Testis (tissue), 2 donors: ENCODE results near the gene GRK3.
"Not testable (repeated sequence)": the region's sequence is repeated elsewhere in the genome, so short reads cannot be mapped to it uniquely, and the experiment has no call there.

Experiments
- POLR2A ChIP-seq: fragments of 450-650 bp; IDR thresholded peaks from one replicate; pipeline ENCODE4 v1.6.1; 2017; ENCODE audit warnings: antibody characterized with exemption, mild to moderate bottlenecking, moderate library complexity
- TF ChIP-seq, protein P1 (sequence below), 3 experiments: fragments of 450-650 bp in 2 of 3; fragments of 200-600 bp in 1 of 3; sonication (generic) in 1 of 3; IDR thresholded peaks; one replicate each; pipeline ENCODE4 v1.5.1; 2016 to 2019; ENCODE audit warnings: antibody characterized with exemption in 3 of 3, mild to moderate bottlenecking in 2 of 3, moderate library complexity in 1 of 3

- not testable (repeated sequence) for TF ChIP-seq POLR2A
- TF ChIP-seq, protein P1, sequence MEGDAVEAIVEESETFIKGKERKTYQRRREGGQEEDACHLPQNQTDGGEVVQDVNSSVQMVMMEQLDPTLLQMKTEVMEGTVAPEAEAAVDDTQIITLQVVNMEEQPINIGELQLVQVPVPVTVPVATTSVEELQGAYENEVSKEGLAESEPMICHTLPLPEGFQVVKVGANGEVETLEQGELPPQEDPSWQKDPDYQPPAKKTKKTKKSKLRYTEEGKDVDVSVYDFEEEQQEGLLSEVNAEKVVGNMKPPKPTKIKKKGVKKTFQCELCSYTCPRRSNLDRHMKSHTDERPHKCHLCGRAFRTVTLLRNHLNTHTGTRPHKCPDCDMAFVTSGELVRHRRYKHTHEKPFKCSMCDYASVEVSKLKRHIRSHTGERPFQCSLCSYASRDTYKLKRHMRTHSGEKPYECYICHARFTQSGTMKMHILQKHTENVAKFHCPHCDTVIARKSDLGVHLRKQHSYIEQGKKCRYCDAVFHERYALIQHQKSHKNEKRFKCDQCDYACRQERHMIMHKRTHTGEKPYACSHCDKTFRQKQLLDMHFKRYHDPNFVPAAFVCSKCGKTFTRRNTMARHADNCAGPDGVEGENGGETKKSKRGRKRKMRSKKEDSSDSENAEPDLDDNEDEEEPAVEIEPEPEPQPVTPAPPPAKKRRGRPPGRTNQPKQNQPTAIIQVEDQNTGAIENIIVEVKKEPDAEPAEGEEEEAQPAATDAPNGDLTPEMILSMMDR (IDR thresholded peaks at IDR 0.05) = not testable (repeated sequence)
Measured at GRCh38 chr22:25605146-25605545, 40.7 kb downstream of the GRK3 start.
